ENCODE results near the gene POC1A.

DNA sequence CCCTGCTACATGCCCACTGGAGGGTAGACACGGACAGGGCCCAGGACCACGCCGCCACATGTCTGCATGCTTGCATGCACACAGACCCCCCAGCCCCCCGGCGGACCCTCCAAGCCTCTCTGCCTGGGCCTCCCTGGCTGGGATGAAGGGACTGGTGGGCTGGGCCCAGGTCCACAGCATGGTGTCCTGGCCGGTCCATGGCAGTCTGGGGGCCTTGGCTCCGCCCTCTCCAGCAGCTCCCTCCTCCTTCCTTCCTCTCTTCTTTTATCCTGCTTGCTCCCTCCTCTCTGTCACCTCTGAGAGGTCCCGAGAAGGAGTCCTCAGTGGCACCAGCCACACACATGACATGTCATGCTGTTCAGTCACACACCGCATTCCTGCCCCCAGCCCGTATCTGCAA lies 122.3 kb downstream of the POC1A start:
- no peak for TF ChIP-seq POLR2AphosphoS5 (IDR thresholded peaks at IDR 0.05)
- TF ChIP-seq, protein P1, sequence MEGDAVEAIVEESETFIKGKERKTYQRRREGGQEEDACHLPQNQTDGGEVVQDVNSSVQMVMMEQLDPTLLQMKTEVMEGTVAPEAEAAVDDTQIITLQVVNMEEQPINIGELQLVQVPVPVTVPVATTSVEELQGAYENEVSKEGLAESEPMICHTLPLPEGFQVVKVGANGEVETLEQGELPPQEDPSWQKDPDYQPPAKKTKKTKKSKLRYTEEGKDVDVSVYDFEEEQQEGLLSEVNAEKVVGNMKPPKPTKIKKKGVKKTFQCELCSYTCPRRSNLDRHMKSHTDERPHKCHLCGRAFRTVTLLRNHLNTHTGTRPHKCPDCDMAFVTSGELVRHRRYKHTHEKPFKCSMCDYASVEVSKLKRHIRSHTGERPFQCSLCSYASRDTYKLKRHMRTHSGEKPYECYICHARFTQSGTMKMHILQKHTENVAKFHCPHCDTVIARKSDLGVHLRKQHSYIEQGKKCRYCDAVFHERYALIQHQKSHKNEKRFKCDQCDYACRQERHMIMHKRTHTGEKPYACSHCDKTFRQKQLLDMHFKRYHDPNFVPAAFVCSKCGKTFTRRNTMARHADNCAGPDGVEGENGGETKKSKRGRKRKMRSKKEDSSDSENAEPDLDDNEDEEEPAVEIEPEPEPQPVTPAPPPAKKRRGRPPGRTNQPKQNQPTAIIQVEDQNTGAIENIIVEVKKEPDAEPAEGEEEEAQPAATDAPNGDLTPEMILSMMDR (IDR thresholded peaks at IDR 0.05 in 8 of 11, conservative IDR thresholded peaks at IDR 0.05 in 3 of 11), result no peak
- no peak for TF ChIP-seq POLR2A (IDR thresholded peaks at IDR 0.05)
